H1 (cell line): ENCODE measurements around the gene AHDC1. TPM values are rescaled to one million over a fixed set of nuclear protein-coding genes. Genes with fewer than 3 reads are reported as not detected.

ENCODE experiments used
- CBX8 ChIP-seq: fragments of 300-800, 300-1000 bp; sonication (generic); IDR thresholded peaks from 2 replicates; pipeline ENCODE4 v1.7.1; 2016; ENCODE audit warnings: low read depth, low read length, borderline replicate concordance
- CREB1 ChIP-seq: IDR thresholded peaks from 2 replicates; pipeline ENCODE4 v1.6.1; 2012; ENCODE audit warnings: inconsistent platforms
- FOSL1 ChIP-seq: IDR thresholded peaks from 2 replicates; pipeline ENCODE4 v1.6.1; 2011; ENCODE audit warnings: mild to moderate bottlenecking, low read depth, low read length, moderate library complexity; ENCODE audit not compliant: insufficient read depth
- MAX ChIP-seq: IDR thresholded peaks from 2 replicates; pipeline ENCODE4 v1.6.1; 2012; ENCODE audit warnings: inconsistent platforms
- RAD21 ChIP-seq, 2 experiments: IDR thresholded peaks in 1 of 2; conservative IDR thresholded peaks in 1 of 2; 2 replicates each; pipeline ENCODE4 v1.6.1; 2011; ENCODE audit warnings: low read depth in 2 of 2, low read length in 2 of 2, improper control_type of control experiment in 1 of 2, inconsistent platforms in 1 of 2, mild to moderate bottlenecking in 1 of 2, moderate library complexity in 1 of 2
- SRF ChIP-seq: IDR thresholded peaks from 2 replicates; pipeline ENCODE4 v1.6.1; 2011; ENCODE audit warnings: mild to moderate bottlenecking, low read depth, low read length, moderate library complexity
- USF2 ChIP-seq: IDR thresholded peaks from 2 replicates; pipeline ENCODE4 v1.6.1; 2011; ENCODE audit warnings: low read length, improper control_type of control experiment
- polyA plus RNA-seq, 7 experiments: library from polyadenylated mRNA; depleted of rRNA in 3 of 7; stranded (reverse) in 5 of 7; unstranded in 2 of 7; fragments of >200 nt in 5 of 7; fragments of 200-250 nt in 2 of 7; gene quantifications; 1 replicate in 5 of 7; 2 replicates in 1 of 7; 4 replicates in 1 of 7; pipeline versions ENCODE4 v1.2.1 to v1.2.3, GENCODE V29; 2011 to 2013; ENCODE audit warnings: missing spikeins in 2 of 7, mixed read lengths in 2 of 7
- total RNA-seq: library from RNA; stranded (reverse); fragmentation: NEBNext Ultra II Directional; extraction: Animal tissue kit (Norgen Biotek cat#: 25700); gene quantifications from 2 replicates; pipeline ENCODE4 v1.2.1, GENCODE V29; 2021

AHDC1 gene
- total and polyA plus RNA-seq, 2 of the 8 experiments (the other 6 are each of a cell fraction or from before 2014, with no cell fraction given) = 4.4 to 35.1 TPM

- no peak for TF ChIP-seq RAD21 (IDR thresholded peaks at IDR 0.05 in 1 of 2, conservative IDR thresholded peaks at IDR 0.05 in 1 of 2; ENCODE audit: low read depth in 2 of 2, low read length in 2 of 2)
- TF ChIP-seq CBX8 = no peak
- TF ChIP-seq USF2 = no peak
- TF ChIP-seq SRF = no peak
- TF ChIP-seq MAX = no peak
- TF ChIP-seq CREB1 = no peak
- no peak for TF ChIP-seq FOSL1
- TF ChIP-seq, all 59 proteins: peak for 0
Measured at GRCh38 chr1:27645071-27645415, 41.1 kb upstream of the AHDC1 start (continued).
